MM.1S (cell line): Measurements from ENCODE around the gene NPSR1.

ENCODE experiments used
- CTCF ChIP-seq: fragments of 300-600 bp; sonication (generic); IDR thresholded peaks from 2 replicates; pipeline ENCODE4 v1.5.1; 2016; ENCODE audit warnings: antibody characterized with exemption, low read length, mixed read lengths
- EZH2 ChIP-seq: fragments of 300-600 bp; sonication (generic); optimal IDR thresholded peaks from 2 replicates; pipeline ENCODE3; 2017; ENCODE audit warnings: low read depth, mild to moderate bottlenecking, antibody characterized with exemption, low read length, mixed read lengths

- TF ChIP-seq CTCF (no peak), EZH2 (no peak)
Observed at GRCh38 chr7:34677491-34677890, 19.5 kb downstream of the NPSR1 start.
